GDM1 (cell line): Measurements from ENCODE around the gene PPP3CB.

ENCODE experiments used
- DNase-seq: peaks from one replicate; lab custom pipeline; 2025; lab: John Stamatoyannopoulos, UW

Gene PPP3CB

DNA sequence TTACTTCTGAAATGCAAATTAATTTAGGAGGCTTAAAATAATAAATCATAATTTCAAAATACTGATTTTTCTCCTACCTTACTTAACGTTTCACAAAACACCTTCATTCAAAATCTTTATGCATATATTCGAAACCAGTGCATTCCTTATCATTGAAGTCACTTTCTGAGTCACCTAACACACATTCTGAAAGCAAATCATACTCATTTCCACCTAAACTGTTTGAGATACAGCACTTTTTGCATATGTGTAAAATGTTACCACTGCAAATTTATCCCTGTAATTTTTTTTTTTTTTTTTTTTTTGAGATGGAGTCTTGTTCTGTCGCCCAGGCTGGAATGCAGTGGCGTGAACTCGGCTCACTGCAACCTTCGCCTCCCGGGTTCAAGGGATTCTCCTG is 15.7 kb downstream of the PPP3CB start:
- no peak for DNase-seq

DNA sequence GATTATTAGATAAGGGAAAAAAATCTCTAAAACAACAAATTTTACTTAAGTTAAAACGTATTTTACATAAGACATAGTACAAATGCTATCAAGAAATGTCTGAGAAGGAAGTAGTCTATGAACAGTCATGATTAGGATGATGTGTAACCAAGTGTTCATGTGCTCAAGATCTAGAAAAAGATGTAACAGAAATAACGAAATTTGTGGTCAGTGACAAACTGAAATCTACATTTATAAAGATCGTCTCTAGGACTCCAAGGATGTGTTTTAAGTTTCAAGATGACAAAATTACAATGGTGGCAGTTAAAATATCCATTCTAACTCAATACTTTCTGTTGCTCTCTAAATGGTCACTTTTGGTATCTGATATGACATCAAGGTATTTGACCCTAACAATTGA is 17.2 kb downstream of the PPP3CB start:
- no peak for DNase-seq

DNA sequence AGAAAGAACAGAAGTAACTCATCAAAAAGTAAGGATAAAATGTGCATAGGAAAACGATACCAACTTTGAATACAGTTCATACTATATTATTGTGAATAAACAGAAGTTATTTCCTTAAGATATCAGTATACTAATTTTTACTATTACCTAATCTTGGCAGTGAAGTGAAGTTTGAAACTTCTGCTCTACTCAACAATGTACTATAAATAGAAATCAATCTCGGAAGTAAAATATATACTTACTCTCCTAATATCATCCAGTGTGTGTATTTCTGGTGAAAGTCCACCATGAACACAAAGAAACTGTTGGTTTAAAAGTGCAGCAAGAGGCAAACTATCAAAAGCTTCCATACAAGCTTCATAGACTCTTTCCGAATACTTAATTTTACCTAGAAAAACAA is 24.6 kb downstream of the PPP3CB start:
- no peak for DNase-seq

DNA sequence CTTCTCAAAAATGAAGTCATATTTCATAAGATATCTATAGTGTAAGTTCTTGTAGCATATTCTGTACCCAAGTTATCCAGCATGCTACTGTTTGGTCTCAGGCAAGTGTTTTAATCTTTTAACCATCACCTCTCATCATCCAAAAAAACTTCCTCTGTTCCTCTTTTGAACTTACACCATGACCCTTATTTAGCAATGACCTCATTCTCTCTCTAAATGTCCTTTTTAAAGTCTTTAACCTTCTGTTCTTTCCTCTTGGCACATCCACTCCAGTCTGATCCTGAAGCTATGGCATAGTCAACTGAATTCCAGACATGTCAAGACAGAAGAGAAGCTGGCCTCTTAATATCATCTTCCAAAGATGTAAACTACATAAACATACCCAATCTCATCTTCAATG is 26.2 kb downstream of the PPP3CB start:
- DNase-seq, result no peak

DNA sequence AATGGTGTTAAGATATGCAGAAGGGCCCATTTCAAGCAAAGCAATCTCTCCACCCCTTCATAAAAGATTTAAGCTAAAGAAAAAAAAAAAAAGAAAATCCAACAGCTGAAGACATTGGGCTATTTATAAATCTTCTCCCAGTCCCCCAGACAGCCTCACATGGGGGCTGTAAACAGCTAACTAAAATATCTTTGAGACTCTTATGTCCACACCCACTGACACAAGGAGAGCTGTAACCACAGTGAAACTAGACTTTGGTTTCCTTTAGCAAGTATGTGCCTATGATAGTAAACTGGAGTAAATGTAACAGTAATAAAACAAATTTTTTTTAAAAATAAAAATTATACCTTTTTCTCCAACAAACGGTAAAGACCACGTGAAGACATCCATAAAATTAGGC is 28.6 kb downstream of the PPP3CB start:
- DNase-seq, result no peak

DNA sequence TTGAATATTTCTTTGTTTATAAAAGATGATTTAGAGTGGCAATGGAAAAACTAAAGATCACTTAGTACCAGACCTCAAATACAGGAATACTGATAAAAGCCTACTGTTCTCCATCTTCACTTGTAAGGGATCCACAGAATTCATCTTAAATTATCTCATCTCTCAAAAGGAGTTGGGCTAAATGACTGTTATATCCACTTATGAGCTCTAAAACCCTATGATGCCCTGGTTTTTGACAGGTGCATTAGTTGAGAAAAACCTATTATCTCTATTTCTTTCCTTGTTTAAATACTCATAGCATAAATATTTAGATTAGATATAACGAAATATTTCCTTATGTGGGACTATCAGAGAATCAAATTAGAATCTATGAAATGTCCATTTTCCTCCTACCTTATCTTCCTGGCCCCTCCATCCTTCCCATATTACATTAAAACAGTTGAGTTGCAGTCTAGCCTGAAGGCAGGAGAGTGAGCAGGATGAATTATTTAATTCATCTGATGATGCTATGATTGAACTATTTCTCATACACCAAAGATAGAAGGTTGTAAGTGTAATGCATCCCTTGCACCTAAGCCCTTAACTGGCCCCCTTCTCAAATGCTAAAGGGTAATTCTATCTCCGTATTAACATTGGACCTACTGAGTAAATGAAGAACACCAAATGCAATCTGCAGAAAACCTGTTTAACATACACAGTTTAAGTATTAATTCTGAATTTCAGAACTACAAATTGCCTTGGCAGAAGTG is 29.7 kb downstream of the PPP3CB start:
- DNase-seq, result no peak

GRCh38 chr10:73460897-73461296 is 34.9 kb downstream of the PPP3CB start:
- DNase-seq, result no peak

GRCh38 chr10:73459683-73460314 is 36.0 kb downstream of the PPP3CB start:
- DNase-seq, result no peak

DNA sequence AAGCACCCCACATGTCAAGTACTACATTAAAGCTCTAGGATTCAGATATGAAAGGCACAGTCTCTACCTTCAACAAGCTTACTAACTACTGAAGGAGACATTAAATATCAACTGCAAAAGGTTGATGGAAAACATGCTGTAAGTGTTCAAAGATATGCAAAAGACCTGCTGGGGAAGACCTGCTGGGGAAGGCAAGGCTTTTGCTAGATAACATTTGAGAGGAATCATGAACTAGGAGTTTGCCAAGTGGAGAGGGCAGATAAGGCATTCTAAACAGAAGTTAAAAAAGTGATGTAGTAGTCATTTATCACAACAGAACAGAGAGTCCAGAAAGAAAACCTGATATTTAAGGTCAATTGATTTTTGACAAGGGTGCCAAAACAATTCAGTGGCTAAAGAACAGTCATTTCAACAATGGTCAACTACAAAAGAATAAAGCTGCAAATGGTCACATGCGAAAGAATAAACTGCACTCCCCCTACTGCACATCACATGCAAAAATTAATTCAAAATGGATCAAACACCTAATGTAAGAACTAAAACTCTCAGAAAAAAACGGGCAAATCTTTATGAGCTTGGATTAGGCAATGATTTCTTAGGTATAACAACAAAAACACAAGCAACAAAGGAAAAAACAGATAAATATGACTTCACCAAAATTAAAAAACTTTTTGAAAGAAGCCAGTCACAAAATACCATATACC is 39.5 kb downstream of the PPP3CB start:
- DNase-seq, result no peak

- no peak for DNase-seq
Measured at GRCh38 chr10:73449113-73449512, 46.7 kb downstream of the PPP3CB start.

GRCh38 chr10:73448384-73448783 is 47.4 kb downstream of the PPP3CB start:
- DNase-seq, result no peak

DNA sequence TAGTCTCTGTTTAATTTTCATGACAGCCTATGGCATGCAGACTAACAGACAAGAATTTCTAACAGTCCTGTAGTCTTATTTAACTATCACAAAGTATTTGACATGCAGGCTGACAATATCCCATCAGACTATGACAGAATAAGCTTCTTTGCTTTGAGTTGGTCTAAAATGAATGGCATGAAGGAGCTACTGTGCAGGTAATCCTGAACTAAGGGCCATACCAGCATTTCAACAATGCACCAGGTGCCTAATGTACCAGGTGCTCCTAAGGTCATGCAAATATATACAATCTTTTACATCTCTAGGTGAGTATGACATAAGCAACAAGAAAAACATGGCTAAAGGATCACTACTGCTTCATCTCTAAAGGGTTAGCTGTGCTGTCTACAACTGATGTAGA is 48.9 kb downstream of the PPP3CB start:
- no peak for DNase-seq

GRCh38 chr10:73444457-73444856 is 51.4 kb downstream of the PPP3CB start:
- DNase-seq, result no peak

- no peak for DNase-seq
Measured at GRCh38 chr10:73439605-73440312, 56.1 kb downstream of the PPP3CB start.

DNA sequence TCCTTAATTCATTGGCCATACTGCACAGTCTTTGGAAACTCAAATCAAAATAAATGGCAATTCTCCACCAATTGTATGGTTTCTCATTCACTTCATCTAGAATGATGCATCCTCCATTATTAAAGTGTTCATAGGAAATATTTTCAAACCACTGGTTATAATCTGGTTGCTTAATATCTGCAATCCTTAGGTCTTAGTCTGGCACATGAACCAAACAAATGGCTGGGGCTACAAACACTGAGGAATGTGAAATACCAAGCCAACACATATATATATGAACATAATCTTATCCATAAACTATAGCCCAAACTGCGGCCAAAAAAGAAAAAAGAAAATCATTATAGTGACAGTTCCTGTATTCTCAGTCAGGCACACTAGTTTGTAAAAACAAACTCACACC is 56.8 kb downstream of the PPP3CB start:
- no peak for DNase-seq

DNA sequence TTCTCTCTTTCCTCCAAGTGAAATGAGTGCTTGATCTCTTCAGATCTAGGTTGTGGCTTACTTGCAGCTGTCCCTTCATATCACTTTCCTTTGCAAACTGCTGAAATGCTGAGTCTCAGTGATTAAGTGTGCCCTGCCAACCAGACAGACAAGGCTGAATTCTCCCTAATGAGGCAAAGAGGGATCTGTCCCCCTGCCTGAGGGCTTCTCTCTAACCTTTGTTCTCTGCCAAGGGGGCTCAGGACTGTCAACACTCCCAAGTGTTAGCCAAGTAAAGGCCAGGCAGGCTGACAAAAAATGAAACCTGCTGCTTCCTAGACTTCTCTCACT is 62.3 kb downstream of the PPP3CB start, which contains the start of gene MSS51:
Gene MSS51 (minus strand): TSS at position 24 of the 330 bp plus-strand sequence. CDS start 5,277 bp downstream, outside the sequence.
- no peak for DNase-seq

- DNase-seq, result no peak
Measured at GRCh38 chr10:73432646-73433537, 62.9 kb downstream of the PPP3CB start.

DNA sequence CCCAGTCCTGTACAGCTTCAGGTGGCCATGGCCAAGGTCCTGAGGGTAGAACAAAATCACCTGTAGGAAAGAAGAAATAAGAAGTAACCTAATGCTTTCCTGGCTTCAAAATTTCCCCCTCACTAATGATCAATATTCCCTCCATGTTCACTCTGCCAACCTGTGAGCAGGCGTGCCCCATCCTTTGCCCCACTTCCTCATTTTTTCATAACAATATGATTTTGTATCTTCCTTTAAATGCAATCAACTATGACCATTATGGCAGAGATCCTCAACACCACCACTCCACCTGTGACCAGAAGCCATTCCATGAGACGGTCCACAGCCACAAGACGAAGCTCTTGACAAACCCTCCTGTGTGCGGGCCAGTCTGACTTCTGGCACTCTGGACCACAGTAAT is 69.5 kb downstream of the PPP3CB start:
- DNase-seq, result no peak

DNA sequence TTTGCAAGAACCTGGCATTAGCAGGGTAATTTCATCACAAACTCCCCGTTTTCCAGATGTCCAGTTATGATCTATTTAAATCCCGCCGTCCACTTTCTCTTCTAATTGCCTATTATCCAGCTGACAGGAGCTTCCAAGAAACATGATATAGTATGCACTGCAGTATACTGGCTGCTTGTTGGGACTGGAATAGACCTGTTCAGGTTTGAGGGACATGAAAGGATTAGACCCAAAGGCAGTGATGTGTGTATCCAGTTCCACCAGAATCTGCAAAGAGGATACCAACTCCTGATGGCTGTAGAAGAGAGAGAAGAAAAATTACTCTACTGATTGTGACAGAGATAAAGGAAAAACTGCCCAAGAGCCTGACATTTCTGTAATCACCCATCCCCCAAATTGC is 71.3 kb downstream of the PPP3CB start:
- no peak for DNase-seq

- DNase-seq, result no peak
Measured at GRCh38 chr10:73423309-73423708, 72.5 kb downstream of the PPP3CB start.

GRCh38 chr10:73416571-73416970 is 79.3 kb downstream of the PPP3CB start:
- no peak for DNase-seq
